Loucy (cell line): ENCODE measurements around the gene PARD3B.

Source experiments
- CTCF ChIP-seq: fragments of 200-600 bp; sonication (generic); conservative IDR thresholded peaks from 2 replicates; pipeline ENCODE4 v1.5.1; 2014; ENCODE audit warnings: mild to moderate bottlenecking, antibody characterized with exemption, low read length
- EZH2phosphoT487 ChIP-seq: fragments of 200-600 bp; IDR thresholded peaks from 2 replicates; pipeline ENCODE4 v1.6.1; 2018; ENCODE audit warnings: antibody characterized with exemption, mild to moderate bottlenecking, moderate library complexity, borderline replicate concordance

GRCh38 chr2:205658068-205658467, 1112.8 kb downstream of the PARD3B start:
- TF ChIP-seq CTCF = no peak
- TF ChIP-seq EZH2phosphoT487 = no peak
